ENCODE results near the gene CSRNP3.

Gene CSRNP3

DNA sequence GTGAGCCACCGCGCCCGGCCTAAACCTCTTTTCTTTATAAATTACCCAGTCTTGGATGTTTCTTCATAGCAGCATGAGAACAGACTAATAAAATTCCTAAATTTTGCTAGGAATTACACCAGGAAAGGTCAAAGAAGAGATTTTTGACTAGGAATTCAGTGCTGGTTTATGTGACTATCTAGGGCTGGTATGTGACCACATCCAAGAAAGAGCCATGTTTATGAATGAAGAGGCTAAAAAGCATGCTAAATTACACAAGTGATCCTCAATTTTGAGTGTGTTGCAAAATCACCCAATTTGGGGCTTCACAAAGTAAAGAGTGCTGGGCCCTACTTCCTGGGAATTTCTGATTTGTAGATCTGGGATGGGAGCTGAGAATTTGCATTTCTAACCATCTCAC is 123.6 kb downstream of the CSRNP3 start:
- DNase-seq = no peak

DNA sequence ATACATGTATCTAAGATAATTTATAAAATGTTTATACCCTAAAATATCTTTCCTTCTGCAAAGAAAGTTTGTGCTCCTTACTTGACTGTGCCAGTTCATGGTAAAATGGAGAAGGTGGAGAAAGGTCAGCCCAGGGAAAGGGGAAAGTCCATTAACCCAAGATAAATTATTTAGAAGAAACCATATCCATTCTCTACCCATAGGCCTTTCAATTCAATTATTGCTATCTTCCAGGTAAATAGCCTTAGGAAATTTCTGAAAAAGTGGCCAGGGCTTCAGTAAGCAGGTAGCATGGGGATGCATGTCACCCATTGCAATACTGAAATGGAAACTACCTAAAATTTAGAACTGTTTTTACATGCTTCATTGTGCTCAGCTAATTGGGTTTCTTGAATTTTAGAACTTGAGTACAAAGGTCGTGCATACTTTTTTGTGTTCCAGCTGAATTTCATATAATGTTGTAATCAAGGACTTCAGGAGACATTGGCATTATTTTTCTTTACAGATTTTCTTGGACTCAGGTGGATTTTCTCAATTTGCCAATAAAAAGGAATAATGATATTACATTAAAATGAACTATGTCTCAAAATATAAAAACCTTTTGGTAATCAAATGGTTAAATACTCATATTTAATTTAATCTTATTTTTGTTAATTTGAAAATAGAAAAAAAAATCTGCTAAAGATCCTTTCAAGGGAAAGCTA is 124.9 kb downstream of the CSRNP3 start:
- DNase-seq = no peak

DNA sequence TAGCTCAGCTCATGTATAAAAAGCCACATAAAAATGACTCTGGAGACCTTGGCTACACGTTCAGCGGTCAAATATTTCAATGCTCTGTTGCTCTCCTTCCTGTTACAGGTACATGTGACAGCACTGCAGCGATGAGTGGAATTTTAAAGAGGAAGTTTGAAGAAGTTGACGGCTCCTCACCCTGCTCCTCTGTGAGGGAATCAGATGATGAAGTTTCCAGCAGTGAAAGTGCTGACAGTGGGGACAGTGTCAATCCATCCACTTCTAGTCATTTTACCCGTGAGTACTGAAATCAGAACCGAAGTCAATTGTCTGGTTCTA is 125.4 kb downstream of the CSRNP3 start:
- no peak for DNase-seq

DNA sequence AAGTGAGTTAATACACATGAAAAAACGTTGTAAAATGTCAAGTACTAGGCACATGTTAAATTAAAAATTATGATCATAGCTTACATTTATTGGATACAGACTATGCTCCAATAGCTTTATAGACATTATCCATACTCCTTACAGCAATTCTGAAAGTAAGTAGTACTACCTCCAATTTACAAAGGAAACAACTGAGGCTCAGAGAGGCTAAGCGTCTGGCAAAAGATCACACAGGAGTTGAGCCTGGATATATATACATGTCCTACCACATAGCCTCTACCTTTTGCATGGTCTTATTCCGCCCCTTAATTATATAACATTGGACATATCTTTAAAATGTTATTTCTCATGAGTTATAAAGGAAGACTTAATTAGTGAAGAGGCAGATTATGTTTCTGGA is 127.3 kb downstream of the CSRNP3 start:
- DNase-seq = no peak

DNA sequence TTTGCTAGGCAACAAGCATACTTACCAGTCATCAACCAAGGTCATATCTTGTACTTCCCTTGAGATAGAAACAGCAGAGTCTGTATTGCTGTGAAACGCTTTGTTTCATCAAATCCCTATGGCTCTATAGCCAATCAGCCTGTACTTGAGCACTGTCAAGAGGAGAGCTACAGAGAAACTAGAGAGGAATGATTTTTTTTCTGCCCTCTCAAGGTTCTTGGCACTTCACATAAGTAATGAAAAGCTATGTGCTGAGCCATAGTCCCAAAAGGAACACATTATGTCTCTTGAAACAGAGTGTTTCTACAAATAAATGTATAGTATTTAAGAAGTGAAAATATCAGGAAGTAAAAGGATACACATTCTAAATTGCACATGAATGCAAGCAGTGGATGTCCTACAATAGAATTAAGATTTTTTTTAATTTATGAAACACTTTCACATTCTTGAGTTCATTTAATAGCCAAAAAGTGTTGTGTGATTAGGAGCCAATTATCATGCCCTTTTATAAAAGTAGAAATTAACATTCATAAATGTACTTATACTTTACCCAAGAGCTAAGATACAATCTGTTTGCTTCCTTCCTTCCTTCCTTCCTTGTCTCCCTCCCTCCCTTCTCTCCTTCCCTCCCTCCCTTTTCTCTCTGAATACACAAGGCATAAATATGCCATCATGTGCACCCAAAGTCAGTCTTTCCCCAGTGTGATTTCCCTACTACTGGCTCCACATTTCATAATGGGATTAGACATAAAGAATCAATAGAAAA is 131.8 kb downstream of the CSRNP3 start:
- DNase-seq = peak; percentile 60

DNA sequence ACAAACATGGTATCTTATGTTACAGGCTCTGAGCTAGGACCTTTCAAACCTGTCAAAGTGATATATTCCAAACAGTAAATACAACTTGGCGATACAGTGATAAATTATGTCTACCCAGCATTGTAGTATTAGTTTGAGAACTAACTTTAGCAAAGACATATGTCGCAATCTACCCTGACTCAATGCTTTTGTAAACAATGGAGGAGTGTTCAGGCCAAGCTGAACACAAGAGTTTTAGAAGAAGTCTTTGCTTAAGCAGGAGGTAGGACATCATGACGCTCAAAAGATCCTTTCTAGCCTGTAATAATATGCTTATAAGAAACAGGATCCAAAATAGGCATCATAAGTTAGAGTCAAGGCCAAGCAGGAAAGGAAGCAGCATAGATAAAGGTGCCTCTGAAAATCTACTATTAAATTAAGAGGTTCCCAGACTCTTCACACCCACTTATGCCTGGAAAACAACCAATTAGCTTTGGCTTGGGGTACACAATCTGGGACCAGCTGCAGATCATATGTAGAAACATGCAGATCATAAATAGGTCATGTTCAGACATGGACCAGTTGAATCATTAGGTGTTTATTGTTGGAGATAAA is 132.5 kb downstream of the CSRNP3 start:
- DNase-seq = no peak

DNA sequence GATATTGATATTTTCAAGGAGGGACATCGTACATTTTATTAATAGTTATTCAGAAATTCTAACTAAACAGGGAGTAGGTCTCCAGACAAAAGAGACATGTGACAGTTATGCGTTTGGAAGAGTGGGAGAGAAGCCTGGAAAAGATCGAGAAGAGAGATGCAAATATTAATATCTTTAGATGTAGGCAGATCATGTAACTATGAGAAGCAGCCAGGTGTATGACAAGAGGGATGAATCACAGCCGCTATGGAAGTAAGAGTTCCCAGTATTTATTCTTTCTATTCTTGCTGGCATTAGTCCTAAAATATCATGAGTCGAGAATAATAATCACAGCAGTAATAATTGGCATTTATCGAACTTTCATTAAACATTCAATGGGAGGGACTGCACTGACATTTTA is 140.2 kb downstream of the CSRNP3 start:
- no peak for DNase-seq

DNA sequence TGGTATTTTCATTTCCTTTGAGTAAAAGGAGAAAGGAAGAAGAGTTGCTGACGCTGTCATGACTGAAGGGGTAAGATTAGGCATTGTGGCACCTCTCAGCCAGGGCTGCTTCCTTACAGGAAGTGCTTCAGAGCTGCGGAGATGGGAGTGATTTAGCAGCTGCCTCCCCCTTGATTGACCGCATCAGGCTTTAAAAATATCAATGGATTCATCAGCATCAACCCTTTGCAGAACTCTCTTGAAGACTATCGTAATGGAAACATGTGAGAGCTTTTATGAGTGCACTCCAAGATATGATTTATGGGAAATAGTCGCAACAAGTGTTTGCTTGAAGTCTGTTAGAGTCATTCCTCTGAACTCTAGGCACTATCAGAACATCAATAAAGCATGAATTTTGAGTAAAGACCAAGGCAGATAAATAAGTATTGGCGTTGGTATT is 141.1 kb downstream of the CSRNP3 start:
- peak; percentile 97 for DNase-seq

DNA sequence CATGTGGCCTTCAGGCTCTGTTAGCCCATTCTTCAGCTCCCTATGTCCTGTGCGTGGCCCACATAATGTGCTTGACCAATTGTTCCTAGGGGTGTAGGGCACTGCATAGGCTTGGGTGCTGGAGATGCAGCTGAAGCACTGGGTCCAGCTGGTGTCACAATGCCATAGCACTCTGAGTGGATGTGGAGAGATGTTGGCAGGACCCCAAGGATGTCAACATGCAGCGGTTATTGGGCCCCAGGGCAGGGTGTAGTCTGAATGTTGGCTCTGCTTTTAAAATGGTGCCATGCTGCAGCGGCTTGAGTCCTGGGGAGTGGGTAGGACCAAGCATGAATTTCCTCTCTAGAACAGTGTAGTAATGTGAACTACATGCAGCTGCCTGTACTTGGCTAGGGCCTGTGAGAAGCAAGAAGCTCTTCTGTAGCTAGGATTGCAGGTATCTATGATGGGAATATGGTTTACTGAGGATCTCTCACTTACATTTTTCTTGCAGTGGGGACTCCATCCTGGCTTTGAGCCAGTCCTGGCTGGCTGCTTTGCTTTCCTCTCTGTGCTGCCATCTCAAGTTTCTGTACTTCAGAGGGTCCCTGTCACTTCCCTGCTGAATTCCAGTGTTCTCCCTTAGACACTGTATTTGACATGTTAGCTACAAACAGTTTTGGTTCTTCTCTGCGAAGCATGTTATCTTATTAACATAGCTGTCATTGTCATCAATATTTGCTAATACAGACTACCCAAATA is 148.4 kb downstream of the CSRNP3 start:
- no peak for DNase-seq

DNA sequence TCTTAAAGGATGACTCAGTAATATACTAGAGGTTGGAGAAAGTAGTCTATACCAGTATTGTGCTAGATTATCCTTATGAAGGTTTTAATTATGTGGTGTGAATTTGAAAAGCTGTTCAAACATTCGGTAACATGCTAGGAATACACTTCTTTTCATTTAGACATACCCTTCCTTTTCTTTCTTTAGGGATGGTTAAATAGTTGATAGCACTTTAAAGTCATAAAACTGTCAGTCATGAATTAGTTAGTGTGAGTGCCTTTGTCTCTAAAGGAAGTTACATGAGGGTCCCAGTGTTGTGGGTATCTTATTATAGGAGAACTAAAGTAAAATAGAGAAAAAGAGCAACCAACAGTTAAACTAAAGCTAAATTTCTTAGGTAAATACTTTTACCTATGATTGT is 149.3 kb downstream of the CSRNP3 start:
- no peak for DNase-seq

DNA sequence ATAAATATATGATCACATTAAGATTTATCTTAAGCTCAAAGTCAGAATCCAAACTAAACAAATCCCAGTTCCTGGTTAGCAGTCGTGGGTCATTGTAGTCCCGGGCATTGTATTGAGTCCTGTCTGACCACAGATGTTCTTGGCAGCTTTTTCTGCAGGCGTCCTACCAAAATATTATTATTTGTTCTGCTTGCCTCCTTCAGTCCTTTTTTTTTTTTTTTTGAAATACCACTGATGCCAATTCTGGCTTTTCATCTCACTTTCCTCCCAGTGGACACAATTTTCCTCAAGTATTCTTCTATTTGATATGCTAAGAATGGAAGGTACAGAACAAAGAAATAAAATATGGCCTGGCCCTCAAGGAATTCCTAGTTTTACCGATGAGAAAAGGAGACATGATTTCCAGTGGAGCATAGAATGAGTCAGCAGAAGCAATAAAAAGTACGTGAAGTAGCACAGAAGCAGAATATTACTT is 151.6 kb downstream of the CSRNP3 start:
- DNase-seq = no peak

DNA sequence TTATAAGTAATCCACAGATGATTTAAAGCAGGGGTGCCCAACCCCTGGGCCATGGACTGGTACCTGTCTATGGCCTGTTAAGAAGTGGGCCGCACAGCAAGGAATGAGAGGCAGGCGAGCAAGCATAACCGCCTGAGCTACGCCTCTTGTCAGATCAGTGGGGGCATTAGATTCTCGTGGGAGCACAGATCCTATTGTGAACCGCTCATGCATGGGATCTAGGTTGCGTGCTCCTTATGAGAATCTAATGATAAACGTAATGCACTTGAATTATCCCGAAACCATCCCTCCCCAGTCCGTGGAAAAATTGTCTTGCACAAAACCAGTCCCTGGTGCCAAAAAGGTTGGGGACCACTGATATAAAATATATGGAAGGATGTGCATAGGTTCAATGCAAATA is 153.7 kb downstream of the CSRNP3 start:
- DNase-seq = no peak

DNA sequence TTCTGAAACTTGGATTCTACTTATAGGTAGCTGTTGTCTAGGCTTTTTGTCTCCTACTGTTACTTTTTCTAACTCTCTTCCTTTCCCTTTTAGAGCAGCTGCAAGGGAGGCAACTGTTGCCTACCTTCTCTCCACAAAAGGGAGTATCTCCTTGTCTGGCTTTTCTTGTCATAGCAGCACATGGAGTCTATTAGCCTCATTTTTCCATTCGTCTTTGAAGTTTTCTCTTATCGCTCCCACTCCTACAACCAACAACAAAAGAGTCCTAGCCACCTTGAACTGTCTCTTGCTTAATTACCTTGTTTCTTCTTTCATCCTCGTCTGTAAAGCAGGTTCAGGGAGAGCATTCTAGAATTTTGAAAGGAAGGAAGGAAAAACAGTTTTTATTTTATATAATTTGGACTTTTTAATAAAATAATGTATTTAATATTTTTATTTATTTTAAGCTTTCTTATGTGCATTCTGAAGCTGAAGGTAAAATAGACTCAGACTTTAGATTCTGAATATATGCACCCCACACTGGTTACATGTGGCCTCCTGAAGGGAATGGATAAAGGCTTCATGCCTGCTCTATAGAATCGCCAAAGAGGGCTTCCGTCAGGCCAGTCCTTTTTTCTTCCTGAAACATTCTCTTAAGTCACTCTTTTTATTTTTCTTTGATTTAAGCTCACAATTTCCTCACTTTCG is 154.4 kb downstream of the CSRNP3 start:
- no peak for DNase-seq

DNA sequence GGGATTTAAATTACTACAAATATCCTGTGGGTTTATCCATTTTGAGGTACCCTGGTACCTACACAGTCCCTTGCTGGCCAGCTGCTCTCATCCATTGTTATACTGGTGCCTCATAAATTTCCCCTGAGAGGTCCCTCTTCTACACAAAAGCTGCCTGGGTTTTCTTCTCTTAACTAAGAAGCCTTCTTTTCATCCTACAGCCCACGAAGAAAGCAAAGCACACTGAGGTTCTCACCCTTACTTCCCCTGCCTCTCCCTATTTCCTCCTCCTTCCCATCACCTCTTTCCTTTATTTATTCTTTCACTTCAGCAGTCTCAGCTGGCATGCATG is 154.9 kb downstream of the CSRNP3 start:
- DNase-seq = no peak

DNA sequence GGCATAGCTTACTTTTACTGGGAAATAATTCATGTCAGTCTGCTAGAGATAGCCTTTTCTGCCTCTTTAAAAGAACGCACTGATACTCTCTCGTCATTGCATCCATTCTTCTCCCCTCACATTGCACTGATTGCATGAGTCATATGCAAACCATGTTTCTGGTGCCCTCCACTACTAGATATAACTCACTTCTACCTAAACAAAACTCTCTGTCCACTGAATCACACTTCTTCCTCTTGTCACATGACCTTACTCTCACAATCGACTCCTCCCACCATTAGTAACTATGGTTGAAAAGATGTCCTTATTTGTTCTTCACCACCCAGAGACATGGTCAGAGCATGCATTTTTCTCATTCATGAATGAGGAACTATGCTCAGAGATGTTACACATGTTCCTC is 158.0 kb downstream of the CSRNP3 start:
- DNase-seq = no peak

DNA sequence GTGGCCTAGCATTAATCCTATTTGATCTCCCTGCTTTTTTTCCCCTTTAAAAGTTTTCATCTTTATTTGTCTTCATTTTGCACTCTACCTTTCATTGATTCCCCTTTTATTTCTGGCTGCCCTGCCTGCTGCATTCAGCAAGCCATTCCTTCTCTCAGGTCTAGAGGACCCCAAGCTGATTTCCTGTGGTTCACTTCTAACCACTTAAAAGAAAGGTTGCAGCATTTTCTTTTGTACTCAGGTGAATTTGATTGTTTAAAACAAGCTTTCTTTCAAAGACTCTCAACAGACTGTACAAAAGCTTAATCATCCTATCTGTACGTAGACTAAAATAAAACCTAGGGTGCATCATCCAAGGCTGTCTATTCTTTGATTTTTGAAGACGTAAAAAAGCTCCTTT is 160.3 kb downstream of the CSRNP3 start:
- DNase-seq = no peak

DNA sequence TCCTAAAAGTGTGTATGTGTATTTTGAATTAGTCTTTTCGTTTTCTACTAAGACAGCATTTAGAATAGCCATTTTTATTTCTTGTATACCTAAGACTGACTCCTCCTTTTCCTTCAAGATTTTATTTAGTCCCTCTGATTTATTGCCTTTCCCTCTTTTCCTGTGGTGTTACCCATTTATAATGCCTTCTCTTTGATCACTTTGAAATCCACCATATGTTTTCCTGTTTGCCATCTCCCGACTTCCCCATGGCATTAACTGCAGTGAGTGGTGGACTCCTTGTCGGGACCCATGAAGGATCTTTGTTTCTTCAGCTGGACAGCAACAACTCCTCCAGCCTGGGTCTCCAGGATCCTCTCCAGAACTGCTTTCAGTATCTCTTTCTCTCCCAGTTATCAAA is 160.7 kb downstream of the CSRNP3 start:
- DNase-seq = no peak

DNA sequence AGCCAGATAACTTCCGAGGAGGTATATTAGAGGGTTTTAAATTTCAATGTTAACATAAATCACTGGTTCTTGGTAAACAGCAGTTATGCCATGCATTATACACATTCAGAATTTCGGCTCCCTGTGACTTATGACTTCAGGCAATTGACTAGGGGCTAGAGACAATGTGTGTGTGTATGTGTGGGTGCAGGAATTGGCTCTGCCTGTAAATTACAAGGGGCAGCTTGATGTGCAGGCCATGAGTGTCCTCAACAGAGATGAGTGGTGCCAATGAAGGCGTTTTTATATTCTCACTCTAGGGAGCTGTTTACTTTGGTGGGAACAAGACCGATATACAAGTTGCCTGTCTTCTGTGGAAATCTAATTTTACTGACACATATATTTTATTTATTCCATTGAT is 161.6 kb downstream of the CSRNP3 start:
- peak; percentile 86 for DNase-seq

DNA sequence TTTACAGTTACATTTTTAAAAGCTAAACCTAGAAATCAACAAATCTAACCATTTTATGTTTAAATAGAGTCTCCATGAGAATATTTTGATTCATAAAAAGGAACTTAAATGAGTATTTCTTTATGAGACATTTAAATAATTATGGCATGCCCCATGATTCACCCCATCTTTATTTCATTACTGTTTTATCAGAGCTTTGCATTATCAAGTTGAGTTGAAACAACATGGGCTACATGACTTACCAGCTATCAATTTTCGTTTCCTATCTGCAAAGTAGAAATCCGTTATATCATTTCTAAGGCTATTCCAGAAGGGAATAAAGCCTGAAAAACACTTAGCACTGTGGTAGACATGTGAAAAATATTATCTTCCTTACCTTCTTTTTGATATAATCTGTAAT is 163.1 kb downstream of the CSRNP3 start:
- no peak for DNase-seq

DNA sequence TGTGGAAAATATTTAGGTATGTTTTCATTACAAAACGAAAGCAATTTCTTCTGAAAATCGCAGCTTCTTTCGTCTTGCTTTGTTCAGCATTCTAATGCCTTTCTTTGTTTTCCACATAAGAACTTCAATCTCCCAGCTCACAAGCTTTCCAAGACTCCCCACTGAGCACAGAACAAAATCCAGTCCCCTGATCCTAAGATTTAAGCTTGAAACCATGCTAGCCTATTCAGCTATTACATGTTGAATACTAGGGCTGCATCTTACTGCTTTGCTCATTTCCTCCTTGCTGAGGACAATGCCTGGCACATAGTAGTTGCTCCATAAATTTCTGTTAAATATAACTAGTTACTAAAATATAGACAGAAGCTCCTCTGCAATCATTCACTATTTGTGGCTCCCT is 163.9 kb downstream of the CSRNP3 start:
- DNase-seq = no peak

DNA sequence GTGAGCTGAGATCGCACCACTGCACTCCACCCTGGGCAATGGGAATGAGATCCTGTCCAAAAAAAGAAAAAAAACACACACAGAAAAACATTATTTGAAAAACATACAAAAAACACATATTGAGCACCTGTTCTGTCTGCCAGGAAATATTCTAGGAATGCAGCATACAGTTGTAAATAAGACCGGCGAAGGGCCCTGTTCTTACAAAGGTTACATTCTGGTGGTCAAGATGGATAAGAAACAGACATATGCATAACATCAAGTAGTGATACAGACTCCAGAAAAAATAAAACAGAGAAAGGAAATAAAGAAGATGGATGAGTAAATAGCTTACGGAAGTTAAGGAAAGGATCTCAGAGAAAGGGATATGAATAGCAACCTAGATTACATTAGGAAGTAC is 164.8 kb downstream of the CSRNP3 start:
- no peak for DNase-seq

DNA sequence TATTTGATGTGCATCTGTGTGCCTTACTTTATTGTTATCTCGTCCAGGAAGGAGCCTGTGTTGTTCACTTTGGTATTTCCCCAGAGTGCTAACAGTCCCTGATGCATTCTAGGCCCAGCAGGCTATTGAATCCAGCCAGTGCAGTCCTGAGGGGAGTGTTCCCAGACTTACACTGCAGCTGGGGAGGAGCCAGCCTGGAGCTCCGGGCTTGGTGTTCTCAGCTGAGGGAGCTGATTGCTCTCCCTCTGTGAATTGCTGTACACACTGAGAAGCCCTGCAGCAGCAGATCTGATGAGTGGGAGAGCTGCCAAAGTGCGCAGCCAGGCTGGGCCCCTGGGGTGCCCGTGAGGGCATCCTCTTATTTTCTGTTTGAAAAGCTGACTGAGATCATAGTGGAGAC is 165.4 kb downstream of the CSRNP3 start:
- DNase-seq = peak; percentile 60

DNA sequence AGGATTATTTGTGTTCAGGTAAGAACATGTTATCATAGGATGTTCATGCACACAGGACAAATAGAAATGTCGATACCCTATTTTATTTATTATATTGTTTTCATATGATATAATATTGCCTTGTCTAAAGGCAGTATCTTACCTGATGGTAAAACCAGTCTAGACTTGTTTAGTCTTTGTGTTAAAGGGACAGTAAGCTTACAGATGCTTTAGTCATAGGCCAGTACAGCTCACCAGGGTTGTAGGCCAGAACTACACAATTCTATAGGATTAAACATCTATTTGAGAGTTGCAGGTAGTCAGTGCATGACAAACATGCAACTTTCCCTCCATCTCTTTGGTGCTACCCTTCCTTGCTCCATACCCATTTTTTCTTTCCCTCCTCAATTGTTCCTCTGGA is 166.0 kb downstream of the CSRNP3 start:
- no peak for DNase-seq
